NCI-H1048 (cell line): ENCODE results near the gene CEP83.
"Not testable (repeated sequence)": the region's sequence is repeated elsewhere in the genome, so short reads cannot be mapped to it uniquely, and the experiment has no call there.

Experiments used
- DNase-seq: peaks from one replicate; lab custom pipeline; 2025; lab: John Stamatoyannopoulos, UW

The CEP83 gene

GRCh38 chr12:94433744-94434143 lies 25.9 kb downstream of the CEP83 start:
- no peak for DNase-seq

GRCh38 chr12:94430304-94430703 lies 29.4 kb downstream of the CEP83 start:
- DNase-seq = no peak

GRCh38 chr12:94429633-94430032 lies 30.0 kb downstream of the CEP83 start:
- no peak for DNase-seq

- no peak for DNase-seq
Measured at GRCh38 chr12:94429191-94429590, 30.5 kb downstream of the CEP83 start.

GRCh38 chr12:94427501-94428381 lies 31.9 kb downstream of the CEP83 start:
- DNase-seq = peak; percentile 66

GRCh38 chr12:94426049-94426448 lies 33.6 kb downstream of the CEP83 start:
- no peak for DNase-seq

GRCh38 chr12:94424830-94425229 lies 34.8 kb downstream of the CEP83 start:
- DNase-seq = not testable (repeated sequence)

- no peak for DNase-seq
Measured at GRCh38 chr12:94421868-94422740, 37.6 kb downstream of the CEP83 start.

- DNase-seq = no peak
Measured at GRCh38 chr12:94418517-94418916, 41.1 kb downstream of the CEP83 start.

GRCh38 chr12:94416613-94417012 lies 43.1 kb downstream of the CEP83 start:
- no peak for DNase-seq

- DNase-seq = no peak
Measured at GRCh38 chr12:94415066-94415465, 44.6 kb downstream of the CEP83 start.

GRCh38 chr12:94405413-94406116 lies 54.1 kb downstream of the CEP83 start:
- no peak for DNase-seq

- no peak for DNase-seq
Measured at GRCh38 chr12:94404854-94405253, 54.8 kb downstream of the CEP83 start.

- no peak for DNase-seq
Measured at GRCh38 chr12:94401326-94401725, 58.3 kb downstream of the CEP83 start.

GRCh38 chr12:94398685-94399084 lies 61.0 kb downstream of the CEP83 start:
- not testable (repeated sequence) for DNase-seq

- DNase-seq = no peak
Measured at GRCh38 chr12:94397401-94397800, 62.3 kb downstream of the CEP83 start.

GRCh38 chr12:94396014-94396413 lies 63.7 kb downstream of the CEP83 start:
- DNase-seq = not testable (repeated sequence)

GRCh38 chr12:94390130-94390485 lies 69.6 kb downstream of the CEP83 start:
- no peak for DNase-seq

- not testable (repeated sequence) for DNase-seq
Measured at GRCh38 chr12:94389482-94390129, 70.1 kb downstream of the CEP83 start.

- DNase-seq = no peak
Measured at GRCh38 chr12:94386422-94386821, 73.2 kb downstream of the CEP83 start.

- DNase-seq = no peak
Measured at GRCh38 chr12:94384030-94384429, 75.6 kb downstream of the CEP83 start.

- DNase-seq = no peak
Measured at GRCh38 chr12:94380507-94380906, 79.2 kb downstream of the CEP83 start.
